Vagina (tissue), 2 donors: ENCODE data around the gene EARS2.

Source experiments
- POLR2AphosphoS5 ChIP-seq, 2 donors: sonication (generic); formaldehyde crosslinking; IDR thresholded peaks; one replicate each; pipeline ENCODE4 v1.9.0; 2017; ENCODE audit warnings: antibody characterized with exemption in 2 of 2, mild to moderate bottlenecking in 2 of 2, low read depth in 1 of 2; ENCODE audit not compliant: insufficient read depth in 1 of 2
- TF ChIP-seq, protein P1 (sequence below), 3 experiments: fragments of 450-650 bp in 2 of 3; fragments of 200-600 bp in 1 of 3; sonication (generic) in 1 of 3; IDR thresholded peaks; one replicate each; pipeline ENCODE4 v1.5.1; 2017 to 2019; ENCODE audit warnings: antibody characterized with exemption in 3 of 3, mild to moderate bottlenecking in 2 of 3, moderate library complexity in 2 of 3

DNA sequence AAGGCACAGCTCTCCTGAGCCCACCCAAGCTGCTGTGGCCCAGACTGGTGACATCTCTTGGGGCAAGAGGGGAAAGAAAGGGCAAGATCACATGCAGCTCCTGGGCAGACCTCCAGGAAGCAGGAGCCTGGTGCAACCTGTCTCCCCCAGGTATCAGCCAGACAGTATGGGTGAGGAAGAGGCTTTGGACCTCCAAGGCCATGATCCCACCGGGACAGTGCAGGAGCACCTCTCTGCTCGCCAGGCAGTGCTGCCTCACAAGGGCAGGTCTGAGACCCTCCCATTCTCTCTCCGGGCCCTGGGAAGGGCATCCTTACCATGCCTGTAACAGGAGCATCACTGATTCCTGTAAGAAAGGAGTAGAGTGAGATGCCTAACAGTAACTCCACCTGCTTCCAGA lies 78.6 kb downstream of the EARS2 start:
- TF ChIP-seq, protein P1, sequence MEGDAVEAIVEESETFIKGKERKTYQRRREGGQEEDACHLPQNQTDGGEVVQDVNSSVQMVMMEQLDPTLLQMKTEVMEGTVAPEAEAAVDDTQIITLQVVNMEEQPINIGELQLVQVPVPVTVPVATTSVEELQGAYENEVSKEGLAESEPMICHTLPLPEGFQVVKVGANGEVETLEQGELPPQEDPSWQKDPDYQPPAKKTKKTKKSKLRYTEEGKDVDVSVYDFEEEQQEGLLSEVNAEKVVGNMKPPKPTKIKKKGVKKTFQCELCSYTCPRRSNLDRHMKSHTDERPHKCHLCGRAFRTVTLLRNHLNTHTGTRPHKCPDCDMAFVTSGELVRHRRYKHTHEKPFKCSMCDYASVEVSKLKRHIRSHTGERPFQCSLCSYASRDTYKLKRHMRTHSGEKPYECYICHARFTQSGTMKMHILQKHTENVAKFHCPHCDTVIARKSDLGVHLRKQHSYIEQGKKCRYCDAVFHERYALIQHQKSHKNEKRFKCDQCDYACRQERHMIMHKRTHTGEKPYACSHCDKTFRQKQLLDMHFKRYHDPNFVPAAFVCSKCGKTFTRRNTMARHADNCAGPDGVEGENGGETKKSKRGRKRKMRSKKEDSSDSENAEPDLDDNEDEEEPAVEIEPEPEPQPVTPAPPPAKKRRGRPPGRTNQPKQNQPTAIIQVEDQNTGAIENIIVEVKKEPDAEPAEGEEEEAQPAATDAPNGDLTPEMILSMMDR (IDR thresholded peaks at IDR 0.05): no peak
- TF ChIP-seq POLR2AphosphoS5 (IDR thresholded peaks at IDR 0.05; ENCODE audit: insufficient read depth in 1 of 2, low read depth in 1 of 2): no peak
